ENCODE measurements around the gene ITGA11. TPM values are rescaled to one million over a fixed set of nuclear protein-coding genes. Genes with fewer than 3 reads are reported as not detected.

The ITGA11 gene, protein sequence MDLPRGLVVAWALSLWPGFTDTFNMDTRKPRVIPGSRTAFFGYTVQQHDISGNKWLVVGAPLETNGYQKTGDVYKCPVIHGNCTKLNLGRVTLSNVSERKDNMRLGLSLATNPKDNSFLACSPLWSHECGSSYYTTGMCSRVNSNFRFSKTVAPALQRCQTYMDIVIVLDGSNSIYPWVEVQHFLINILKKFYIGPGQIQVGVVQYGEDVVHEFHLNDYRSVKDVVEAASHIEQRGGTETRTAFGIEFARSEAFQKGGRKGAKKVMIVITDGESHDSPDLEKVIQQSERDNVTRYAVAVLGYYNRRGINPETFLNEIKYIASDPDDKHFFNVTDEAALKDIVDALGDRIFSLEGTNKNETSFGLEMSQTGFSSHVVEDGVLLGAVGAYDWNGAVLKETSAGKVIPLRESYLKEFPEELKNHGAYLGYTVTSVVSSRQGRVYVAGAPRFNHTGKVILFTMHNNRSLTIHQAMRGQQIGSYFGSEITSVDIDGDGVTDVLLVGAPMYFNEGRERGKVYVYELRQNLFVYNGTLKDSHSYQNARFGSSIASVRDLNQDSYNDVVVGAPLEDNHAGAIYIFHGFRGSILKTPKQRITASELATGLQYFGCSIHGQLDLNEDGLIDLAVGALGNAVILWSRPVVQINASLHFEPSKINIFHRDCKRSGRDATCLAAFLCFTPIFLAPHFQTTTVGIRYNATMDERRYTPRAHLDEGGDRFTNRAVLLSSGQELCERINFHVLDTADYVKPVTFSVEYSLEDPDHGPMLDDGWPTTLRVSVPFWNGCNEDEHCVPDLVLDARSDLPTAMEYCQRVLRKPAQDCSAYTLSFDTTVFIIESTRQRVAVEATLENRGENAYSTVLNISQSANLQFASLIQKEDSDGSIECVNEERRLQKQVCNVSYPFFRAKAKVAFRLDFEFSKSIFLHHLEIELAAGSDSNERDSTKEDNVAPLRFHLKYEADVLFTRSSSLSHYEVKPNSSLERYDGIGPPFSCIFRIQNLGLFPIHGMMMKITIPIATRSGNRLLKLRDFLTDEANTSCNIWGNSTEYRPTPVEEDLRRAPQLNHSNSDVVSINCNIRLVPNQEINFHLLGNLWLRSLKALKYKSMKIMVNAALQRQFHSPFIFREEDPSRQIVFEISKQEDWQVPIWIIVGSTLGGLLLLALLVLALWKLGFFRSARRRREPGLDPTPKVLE
- total RNA-seq = 1 to 10 TPM in 3 of 4 donors, under 1 TPM in 1; 0.83 to 3.6 (median 2.0) TPM

GRCh38 chr15:68431792-68432401 is at the start of gene ITGA11:
TSS of gene ITGA11 (minus strand) at chr15:68432163. CDS start at chr15:68432066, 97 bp downstream.
- Histone ChIP-seq H3K27ac (peak within 1 kb of the TSS; percentile 62), H3K4me1 (peaks cover 17% of the 10 kb centered on the region), H3K36me3 (no peaks in the 10 kb centered on the region), H3K9me3 (no peaks in the 10 kb centered on the region), H3K27me3 (peaks cover 37% of the 10 kb centered on the region), H3K4me3 (peak within 1 kb of the TSS; percentile 45)
- WGBS = 0% methylated on average over 29 of the region's 49 CpGs
- TF ChIP-seq POLR2A (IDR thresholded peaks at IDR 0.05) (no peak), POLR2AphosphoS5 (IDR thresholded peaks at IDR 0.05) (no peak)
- no peak for DNase-seq (ENCODE audit: low spot score in 2 of 2)

GRCh38 chr15:68481321-68481720 is 49.4 kb upstream of the ITGA11 start:
- TF ChIP-seq POLR2AphosphoS5 (IDR thresholded peaks at IDR 0.05) = no peak
- Histone ChIP-seq H3K9me3 (no peaks in the 10 kb centered on the region), H3K4me1 (peaks cover 21% of the 10 kb centered on the region), H3K36me3 (no peaks in the 10 kb centered on the region), H3K27me3 (no peaks in the 10 kb centered on the region), H3K27ac (no peak overlapping the region), H3K4me3 (no peak overlapping the region)
- WGBS = 77% methylated on average over 3 of the region's 3 CpGs
- no peak for DNase-seq (ENCODE audit: low spot score in 2 of 2)

DNA sequence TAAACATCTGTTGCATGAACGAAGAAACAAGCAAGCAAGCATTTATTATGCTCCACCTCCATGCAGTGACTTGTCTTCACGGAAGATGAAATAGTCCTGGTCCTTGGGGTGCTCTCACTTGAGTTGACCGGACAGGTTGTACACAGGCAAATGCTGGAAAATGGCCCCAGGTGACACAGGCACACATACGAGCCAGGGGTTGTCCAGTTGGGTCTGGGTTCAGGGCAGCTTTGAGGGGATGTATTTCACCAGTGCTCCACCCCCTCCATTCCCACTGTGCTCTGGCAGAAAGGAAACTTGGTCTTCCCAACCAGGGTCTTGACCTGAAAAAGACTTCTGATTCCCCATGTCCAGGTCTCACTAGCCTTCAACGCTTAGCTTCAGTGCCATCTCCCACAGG is 48.3 kb upstream of the ITGA11 start:
- TF ChIP-seq POLR2AphosphoS5 (IDR thresholded peaks at IDR 0.05) = no peak
- TF ChIP-seq, protein P1, sequence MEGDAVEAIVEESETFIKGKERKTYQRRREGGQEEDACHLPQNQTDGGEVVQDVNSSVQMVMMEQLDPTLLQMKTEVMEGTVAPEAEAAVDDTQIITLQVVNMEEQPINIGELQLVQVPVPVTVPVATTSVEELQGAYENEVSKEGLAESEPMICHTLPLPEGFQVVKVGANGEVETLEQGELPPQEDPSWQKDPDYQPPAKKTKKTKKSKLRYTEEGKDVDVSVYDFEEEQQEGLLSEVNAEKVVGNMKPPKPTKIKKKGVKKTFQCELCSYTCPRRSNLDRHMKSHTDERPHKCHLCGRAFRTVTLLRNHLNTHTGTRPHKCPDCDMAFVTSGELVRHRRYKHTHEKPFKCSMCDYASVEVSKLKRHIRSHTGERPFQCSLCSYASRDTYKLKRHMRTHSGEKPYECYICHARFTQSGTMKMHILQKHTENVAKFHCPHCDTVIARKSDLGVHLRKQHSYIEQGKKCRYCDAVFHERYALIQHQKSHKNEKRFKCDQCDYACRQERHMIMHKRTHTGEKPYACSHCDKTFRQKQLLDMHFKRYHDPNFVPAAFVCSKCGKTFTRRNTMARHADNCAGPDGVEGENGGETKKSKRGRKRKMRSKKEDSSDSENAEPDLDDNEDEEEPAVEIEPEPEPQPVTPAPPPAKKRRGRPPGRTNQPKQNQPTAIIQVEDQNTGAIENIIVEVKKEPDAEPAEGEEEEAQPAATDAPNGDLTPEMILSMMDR (IDR thresholded peaks at IDR 0.05) = no peak
- TF ChIP-seq POLR2A (IDR thresholded peaks at IDR 0.05) = no peak
- no peak for TF ChIP-seq EP300 (IDR thresholded peaks at IDR 0.05)
- no peak for DNase-seq (ENCODE audit: low spot score in 2 of 2)
- H3K27me3 ChIP-seq = no peaks in the 10 kb centered on the region
- no peaks in the 10 kb centered on the region for H3K36me3 ChIP-seq
- WGBS = 68% methylated on average over 5 of the region's 5 CpGs
- no peak overlapping the region for H3K4me3 ChIP-seq
- peaks cover 11% of the 10 kb centered on the region for H3K4me1 ChIP-seq
- H3K9me3 ChIP-seq = no peaks in the 10 kb centered on the region
- no peak overlapping the region for H3K27ac ChIP-seq

- H3K9me3 ChIP-seq = no peaks in the 10 kb centered on the region
- no peak overlapping the region for H3K27ac ChIP-seq
- H3K27me3 ChIP-seq = no peaks in the 10 kb centered on the region
- peaks cover 7% of the 10 kb centered on the region for H3K4me1 ChIP-seq
- 61% methylated on average over 4 of the region's 4 CpGs for WGBS
- no peak for DNase-seq (ENCODE audit: low spot score in 2 of 2)
- no peak overlapping the region for H3K4me3 ChIP-seq
- TF ChIP-seq POLR2AphosphoS5 (IDR thresholded peaks at IDR 0.05) (no peak), POLR2A (IDR thresholded peaks at IDR 0.05) (no peak), EP300 (IDR thresholded peaks at IDR 0.05) (no peak)
- TF ChIP-seq, protein P1 (IDR thresholded peaks at IDR 0.05) = no peak
- no peaks in the 10 kb centered on the region for H3K36me3 ChIP-seq
These were observed 47.9 kb upstream of the ITGA11 start for GRCh38 chr15:68479870-68480269.

GRCh38 chr15:68479406-68479805 is 47.4 kb upstream of the ITGA11 start:
- no peaks in the 10 kb centered on the region for H3K27me3 ChIP-seq
- peaks cover 3% of the 10 kb centered on the region for H3K4me1 ChIP-seq
- 69% methylated on average over 12 of the region's 12 CpGs for WGBS
- no peaks in the 10 kb centered on the region for H3K36me3 ChIP-seq
- no peak overlapping the region for H3K4me3 ChIP-seq
- TF ChIP-seq EP300 (IDR thresholded peaks at IDR 0.05) = no peak
- no peak for DNase-seq (ENCODE audit: low spot score in 2 of 2)
- no peaks in the 10 kb centered on the region for H3K9me3 ChIP-seq
- H3K27ac ChIP-seq = no peak overlapping the region

- Histone ChIP-seq H3K4me1 (no peaks in the 10 kb centered on the region), H3K27me3 (no peaks in the 10 kb centered on the region), H3K27ac (no peak overlapping the region), H3K9me3 (no peaks in the 10 kb centered on the region), H3K36me3 (no peaks in the 10 kb centered on the region), H3K4me3 (no peak overlapping the region)
- DNase-seq (ENCODE audit: low spot score in 2 of 2) = no peak
- no peak for TF ChIP-seq POLR2A (IDR thresholded peaks at IDR 0.05)
- TF ChIP-seq EP300 (IDR thresholded peaks at IDR 0.05) = no peak
- TF ChIP-seq, protein P1 (IDR thresholded peaks at IDR 0.05) = no peak
- no peak for TF ChIP-seq POLR2AphosphoS5 (IDR thresholded peaks at IDR 0.05)
- 81% methylated on average over 4 of the region's 4 CpGs for WGBS
These were observed 46.9 kb upstream of the ITGA11 start for GRCh38 chr15:68478853-68479252.

All from suprapubic skin (tissue), 4 donors.